Muscle of leg (tissue), 11 donors: ENCODE results near the gene COL18A1. TPM values are rescaled to one million over a fixed set of nuclear protein-coding genes. Genes with fewer than 3 reads are reported as not detected.

ENCODE experiments used
- DNase-seq: peaks from one replicate; pipeline ENCODE4 v3.0.0; 2013
- H3K27ac ChIP-seq: one replicate; pipeline ENCODE4 v1.5.1; 2013; ENCODE audit warnings: mild to moderate bottlenecking, low read length, control low read depth
- H3K27me3 ChIP-seq: one replicate; pipeline ENCODE4 v1.6.1; 2013; ENCODE audit warnings: low read length; ENCODE audit not compliant: control insufficient read depth, insufficient read depth
- H3K36me3 ChIP-seq: one replicate; pipeline ENCODE4 v1.6.1; 2013; ENCODE audit warnings: low read length; ENCODE audit not compliant: control insufficient read depth, insufficient read depth
- H3K4me1 ChIP-seq: one replicate; pipeline ENCODE4 v1.6.1; 2013; ENCODE audit warnings: low read length; ENCODE audit not compliant: control insufficient read depth, insufficient read depth
- H3K4me3 ChIP-seq: one replicate; pipeline ENCODE4 v1.5.1; 2013; ENCODE audit warnings: low read length, control low read depth
- H3K9me3 ChIP-seq: replicated peaks from 2 replicates; pipeline ENCODE4 v1.6.1; 2013; ENCODE audit warnings: low read depth, low read length; ENCODE audit not compliant: control insufficient read depth
- WGBS: methylation state at CpG from one replicate; pipeline ENCODE4 v1.1.5; 2013; ENCODE audit warnings: missing lambda C conversion rate; ENCODE audit not compliant: insufficient coverage; 5-methylcytosine and 5-hydroxymethylcytosine counted together
- polyA plus RNA-seq, 8 donors: library from polyadenylated mRNA; unstranded; fragments of 120-200 nt; gene quantifications; one replicate each; pipeline versions ENCODE4 v1.2.1 to v1.2.3, GENCODE V29; 2013; ENCODE audit warnings: inconsistent platforms in 1 of 8, low replicate concordance in 1 of 8; ENCODE audit not compliant: insufficient read length in 8 of 8, insufficient read depth in 1 of 8
- total RNA-seq: library from RNA; stranded (reverse); fragments of 120-200 nt; gene quantifications from one replicate; pipeline ENCODE4 v1.2.4, GENCODE V29; 2013

Gene COL18A1
- total and polyA plus RNA-seq, 9 donors, result 58.4 to 141 (median 95.6) TPM

DNA sequence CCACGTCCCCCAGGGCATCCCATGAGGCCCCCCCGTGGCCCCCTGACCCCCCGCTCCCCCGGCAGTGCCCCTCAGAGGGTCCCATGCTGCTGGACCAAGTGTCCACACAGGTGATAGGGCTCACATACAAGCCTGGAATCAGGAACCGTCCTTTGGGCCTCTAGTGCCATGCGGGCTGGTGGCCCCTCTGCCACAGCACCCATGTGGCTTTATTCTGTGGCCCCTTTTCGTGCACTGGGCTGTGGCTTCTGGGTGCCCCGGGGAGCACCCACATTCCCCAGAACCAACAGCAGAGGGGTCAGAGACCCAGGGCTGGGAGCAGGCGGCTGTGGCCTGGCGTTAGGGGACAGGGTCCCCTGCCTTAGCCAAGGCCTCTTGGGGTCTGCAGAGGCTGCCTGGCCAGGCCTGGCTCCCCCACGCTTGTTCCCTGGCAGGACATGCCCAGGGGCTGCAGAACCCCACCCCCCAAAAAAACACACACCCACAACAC, 105.5 kb downstream of the COL18A1 start:
- no peaks in the 10 kb centered on the region for H3K9me3 ChIP-seq
- no peaks in the 10 kb centered on the region for H3K27me3 ChIP-seq
- H3K4me1 ChIP-seq, result no peaks in the 10 kb centered on the region
- DNase-seq, result no peak
- H3K36me3 ChIP-seq, result peaks cover 40% of the 10 kb centered on the region
- WGBS, result 96% methylated on average over 5 of the region's 11 CpGs
- no peak overlapping the region for H3K4me3 ChIP-seq
- H3K27ac ChIP-seq, result no peak overlapping the region

DNA sequence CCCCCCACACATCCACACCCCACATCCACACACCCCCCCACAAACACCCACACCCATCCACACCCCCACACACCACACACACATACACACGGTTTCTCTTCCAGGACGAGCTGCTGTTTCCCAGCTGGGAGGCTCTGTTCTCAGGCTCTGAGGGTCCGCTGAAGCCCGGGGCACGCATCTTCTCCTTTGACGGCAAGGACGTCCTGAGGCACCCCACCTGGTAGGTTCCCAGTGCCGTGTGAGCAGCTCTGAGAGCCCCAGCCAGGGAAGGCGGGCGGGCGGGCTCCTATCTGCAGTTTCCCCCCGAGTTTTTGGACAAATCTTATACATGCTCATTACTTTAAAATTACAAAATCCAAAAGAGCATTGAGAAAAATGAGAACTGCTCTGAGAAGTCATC, 106.0 kb downstream of the COL18A1 start:
- Histone ChIP-seq H3K27ac (no peak overlapping the region), H3K4me1 (no peaks in the 10 kb centered on the region), H3K36me3 (peaks cover 42% of the 10 kb centered on the region), H3K27me3 (no peaks in the 10 kb centered on the region), H3K4me3 (no peak overlapping the region), H3K9me3 (no peaks in the 10 kb centered on the region)
- no peak for DNase-seq
- WGBS, result 60% methylated on average over 6 of the region's 12 CpGs

DNA sequence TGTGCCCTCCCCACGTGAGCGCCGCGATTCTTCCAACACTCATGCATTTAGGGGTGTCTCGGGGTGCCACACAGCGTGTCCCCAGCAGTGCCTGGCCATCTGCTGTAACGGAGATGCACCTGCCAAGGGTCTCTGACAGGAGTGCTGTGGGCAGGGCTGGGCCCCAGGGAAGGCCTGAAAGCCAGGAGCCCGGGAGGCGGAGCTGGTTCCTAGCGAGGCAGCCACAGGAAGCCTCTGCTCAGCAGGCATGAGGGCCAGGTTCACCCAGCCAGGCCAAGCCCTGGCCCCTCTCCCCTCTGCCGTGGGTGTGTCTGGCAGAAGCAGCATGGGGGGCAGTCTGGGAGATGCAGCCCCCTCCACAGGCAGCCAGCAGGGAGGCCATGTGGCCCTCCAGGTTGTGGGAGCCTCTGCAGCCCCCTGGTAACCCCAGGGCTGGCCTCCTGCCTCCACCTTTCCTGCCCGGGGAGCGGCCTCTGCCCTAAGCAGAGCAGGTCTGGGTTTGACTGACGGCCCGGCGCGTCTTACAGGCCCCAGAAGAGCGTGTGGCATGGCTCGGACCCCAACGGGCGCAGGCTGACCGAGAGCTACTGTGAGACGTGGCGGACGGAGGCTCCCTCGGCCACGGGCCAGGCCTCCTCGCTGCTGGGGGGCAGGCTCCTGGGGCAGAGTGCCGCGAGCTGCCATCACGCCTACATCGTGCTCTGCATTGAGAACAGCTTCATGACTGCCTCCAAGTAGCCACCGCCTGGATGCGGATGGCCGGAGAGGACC, 106.9 kb downstream of the COL18A1 start:
- DNase-seq, result no peak
- Histone ChIP-seq H3K27ac (no peak overlapping the region), H3K27me3 (no peaks in the 10 kb centered on the region), H3K36me3 (peaks cover 49% of the 10 kb centered on the region), H3K4me1 (no peaks in the 10 kb centered on the region), H3K4me3 (no peak overlapping the region), H3K9me3 (no peaks in the 10 kb centered on the region)
- 87% methylated on average over 34 of the region's 35 CpGs for WGBS

DNA sequence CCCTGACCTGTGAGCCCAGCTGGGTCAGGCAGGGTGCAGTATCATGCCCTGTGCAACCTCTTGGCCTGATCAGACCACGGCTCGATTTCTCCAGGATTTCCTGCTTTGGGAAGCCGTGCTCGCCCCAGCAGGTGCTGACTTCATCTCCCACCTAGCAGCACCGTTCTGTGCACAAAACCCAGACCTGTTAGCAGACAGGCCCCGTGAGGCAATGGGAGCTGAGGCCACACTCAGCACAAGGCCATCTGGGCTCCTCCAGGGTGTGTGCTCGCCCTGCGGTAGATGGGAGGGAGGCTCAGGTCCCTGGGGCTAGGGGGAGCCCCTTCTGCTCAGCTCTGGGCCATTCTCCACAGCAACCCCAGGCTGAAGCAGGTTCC, 107.6 kb downstream of the COL18A1 start:
- H3K36me3 ChIP-seq, result peaks cover 50% of the 10 kb centered on the region
- WGBS, result 72% methylated on average over 4 of the region's 8 CpGs

DNA sequence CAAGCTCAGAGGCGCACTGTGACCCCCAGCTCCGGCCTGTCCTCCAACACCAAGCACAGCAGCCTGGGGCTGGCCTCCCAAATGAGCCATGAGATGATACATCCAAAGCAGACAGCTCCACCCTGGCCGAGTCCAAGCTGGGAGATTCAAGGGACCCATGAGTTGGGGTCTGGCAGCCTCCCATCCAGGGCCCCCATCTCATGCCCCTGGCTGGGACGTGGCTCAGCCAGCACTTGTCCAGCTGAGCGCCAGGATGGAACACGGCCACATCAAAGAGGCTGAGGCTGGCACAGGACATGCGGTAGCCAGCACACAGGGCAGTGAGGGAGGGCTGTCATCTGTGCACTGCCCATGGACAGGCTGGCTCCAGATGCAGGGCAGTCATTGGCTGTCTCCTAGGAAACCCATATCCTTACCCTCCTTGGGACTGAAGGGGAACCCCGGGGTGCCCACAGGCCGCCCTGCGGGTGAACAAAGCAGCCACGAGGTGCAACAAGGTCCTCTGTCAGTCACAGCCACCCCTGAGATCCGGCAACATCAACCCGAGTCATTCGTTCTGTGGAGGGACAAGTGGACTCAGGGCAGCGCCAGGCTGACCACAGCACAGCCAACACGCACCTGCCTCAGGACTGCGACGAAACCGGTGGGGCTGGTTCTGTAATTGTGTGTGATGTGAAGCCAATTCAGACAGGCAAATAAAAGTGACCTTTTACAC, 108.2 kb downstream of the COL18A1 start:
- H3K27ac ChIP-seq, result no peak overlapping the region
- H3K9me3 ChIP-seq, result peaks cover 2% of the 10 kb centered on the region
- 86% methylated on average over 17 of the region's 19 CpGs for WGBS
- H3K27me3 ChIP-seq, result no peaks in the 10 kb centered on the region
- H3K4me1 ChIP-seq, result no peaks in the 10 kb centered on the region
- DNase-seq, result no peak
- H3K36me3 ChIP-seq, result peaks cover 50% of the 10 kb centered on the region
- H3K4me3 ChIP-seq, result no peak overlapping the region

More for the DNA sequence above, 107.6 kb downstream of the COL18A1 start:
- Histone ChIP-seq H3K4me1 (no peaks in the 10 kb centered on the region), H3K27me3 (no peaks in the 10 kb centered on the region), H3K27ac (no peak overlapping the region), H3K4me3 (no peak overlapping the region), H3K9me3 (peaks cover 2% of the 10 kb centered on the region)
- no peak for DNase-seq

DNA sequence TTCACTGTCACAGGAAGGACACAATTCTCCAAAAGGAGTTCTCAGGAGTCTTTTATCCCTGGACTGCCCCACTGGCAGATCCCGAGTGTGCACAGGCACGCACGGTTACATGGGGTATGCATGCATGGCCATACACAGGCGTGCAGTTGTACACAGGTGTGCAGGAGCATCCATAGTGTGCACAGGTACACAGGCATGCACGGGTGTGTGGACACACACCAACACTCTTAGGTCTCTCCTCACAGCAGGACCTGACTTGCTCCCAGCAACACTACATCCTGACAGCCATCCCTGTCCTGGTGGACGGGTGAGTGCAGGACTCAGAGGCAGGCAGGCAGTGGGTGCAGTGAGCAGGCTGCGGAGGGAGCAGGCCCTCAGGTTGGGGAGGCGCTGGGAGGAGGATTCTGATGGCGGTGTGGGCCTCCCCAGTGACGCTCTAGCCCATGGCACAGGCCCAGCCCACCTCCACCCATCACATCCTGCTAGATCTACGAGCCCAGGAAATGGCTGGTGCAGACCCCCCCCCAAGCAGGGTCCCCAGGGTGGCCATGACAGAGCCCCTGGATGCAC, 108.9 kb downstream of the COL18A1 start:
- no peak overlapping the region for H3K27ac ChIP-seq
- 81% methylated on average over 9 of the region's 11 CpGs for WGBS
- H3K9me3 ChIP-seq, result peaks cover 5% of the 10 kb centered on the region
- H3K4me3 ChIP-seq, result no peak overlapping the region
- H3K27me3 ChIP-seq, result no peaks in the 10 kb centered on the region
- no peaks in the 10 kb centered on the region for H3K4me1 ChIP-seq
- DNase-seq, result no peak
- peaks cover 50% of the 10 kb centered on the region for H3K36me3 ChIP-seq

DNA sequence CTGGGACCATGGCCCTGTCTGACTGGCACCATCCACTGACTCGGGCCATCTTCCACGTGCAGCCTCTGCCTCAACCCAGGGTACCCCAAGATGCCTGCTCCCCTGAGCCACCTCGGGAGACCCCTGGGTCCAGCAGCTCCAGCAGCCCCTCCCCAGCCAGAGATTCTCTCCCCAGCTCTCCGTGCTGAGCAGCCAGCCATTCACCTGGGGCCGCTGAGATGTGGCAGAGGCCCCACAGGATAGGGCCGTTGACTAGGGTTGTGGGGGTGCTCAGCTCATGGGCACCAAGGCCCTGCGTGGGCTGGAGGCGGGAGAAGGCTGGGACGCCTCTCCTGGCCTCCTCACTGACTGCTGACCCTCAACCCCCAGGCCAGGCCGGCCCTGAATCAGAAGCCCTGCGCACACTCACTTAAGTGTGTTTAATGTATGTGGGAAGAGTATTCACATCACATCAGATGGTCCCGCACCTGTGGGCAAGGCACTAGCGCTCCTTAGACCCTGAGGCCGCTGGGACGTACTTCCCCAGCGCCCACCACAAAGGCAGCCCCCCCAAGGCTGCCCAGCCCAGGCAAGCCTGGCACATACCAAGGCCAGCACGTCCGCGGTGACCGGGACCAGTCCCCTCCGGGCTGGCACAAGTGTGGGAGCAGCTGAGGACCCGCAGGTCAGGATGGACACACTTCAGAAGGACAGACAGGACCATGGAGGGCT, 109.5 kb downstream of the COL18A1 start:
- Histone ChIP-seq H3K4me3 (no peak overlapping the region), H3K9me3 (peaks cover 9% of the 10 kb centered on the region), H3K27me3 (no peaks in the 10 kb centered on the region), H3K27ac (no peak overlapping the region), H3K36me3 (peaks cover 50% of the 10 kb centered on the region), H3K4me1 (no peaks in the 10 kb centered on the region)
- no peak for DNase-seq
- WGBS, result 89% methylated on average over 16 of the region's 22 CpGs

DNA sequence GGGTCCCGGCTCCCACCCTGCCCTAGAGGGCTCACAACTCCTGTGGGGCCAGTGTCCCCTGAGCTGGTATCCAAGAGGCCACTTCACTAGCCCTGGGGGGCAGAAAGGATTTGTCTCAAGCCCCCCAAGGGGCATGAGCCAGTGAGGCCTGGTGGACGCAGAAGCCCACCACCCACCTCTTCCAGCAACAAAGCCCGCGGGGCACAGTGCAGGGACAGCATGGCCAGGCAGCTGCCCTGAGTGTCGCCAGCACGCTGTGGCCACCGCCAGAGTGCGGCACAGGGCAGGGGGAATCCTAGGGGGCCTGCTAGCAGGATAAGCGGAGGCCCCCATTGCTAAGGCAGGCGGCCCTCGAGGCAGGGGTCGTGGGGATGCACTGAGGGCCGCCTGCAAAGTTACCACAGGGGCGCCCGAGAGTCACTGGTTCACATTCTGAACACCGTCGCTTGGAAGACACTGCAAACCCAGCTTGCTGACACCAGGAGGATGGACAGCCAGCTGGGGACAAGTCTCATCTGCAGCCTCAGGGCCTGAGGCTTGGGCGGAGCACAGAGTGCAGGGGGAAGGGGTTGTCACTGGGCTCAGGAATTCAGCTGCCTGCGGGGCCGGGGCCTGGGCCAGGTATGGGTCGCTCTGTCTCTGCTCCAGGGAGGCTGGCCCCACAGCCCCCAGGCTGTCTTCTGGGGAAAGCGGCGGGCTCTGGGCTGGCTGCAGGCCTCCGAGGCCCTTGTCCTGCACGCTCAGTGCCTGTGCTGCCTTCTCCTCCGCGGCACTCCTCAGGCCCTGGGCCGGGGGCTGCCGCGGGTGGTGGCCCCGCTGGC, 110.5 kb downstream of the COL18A1 start:
- DNase-seq, result no peak
- Histone ChIP-seq H3K4me1 (no peaks in the 10 kb centered on the region), H3K27me3 (no peaks in the 10 kb centered on the region), H3K27ac (no peak overlapping the region), H3K9me3 (peaks cover 13% of the 10 kb centered on the region), H3K36me3 (peaks cover 50% of the 10 kb centered on the region), H3K4me3 (no peak overlapping the region)
- 89% methylated on average over 31 of the region's 31 CpGs for WGBS

DNA sequence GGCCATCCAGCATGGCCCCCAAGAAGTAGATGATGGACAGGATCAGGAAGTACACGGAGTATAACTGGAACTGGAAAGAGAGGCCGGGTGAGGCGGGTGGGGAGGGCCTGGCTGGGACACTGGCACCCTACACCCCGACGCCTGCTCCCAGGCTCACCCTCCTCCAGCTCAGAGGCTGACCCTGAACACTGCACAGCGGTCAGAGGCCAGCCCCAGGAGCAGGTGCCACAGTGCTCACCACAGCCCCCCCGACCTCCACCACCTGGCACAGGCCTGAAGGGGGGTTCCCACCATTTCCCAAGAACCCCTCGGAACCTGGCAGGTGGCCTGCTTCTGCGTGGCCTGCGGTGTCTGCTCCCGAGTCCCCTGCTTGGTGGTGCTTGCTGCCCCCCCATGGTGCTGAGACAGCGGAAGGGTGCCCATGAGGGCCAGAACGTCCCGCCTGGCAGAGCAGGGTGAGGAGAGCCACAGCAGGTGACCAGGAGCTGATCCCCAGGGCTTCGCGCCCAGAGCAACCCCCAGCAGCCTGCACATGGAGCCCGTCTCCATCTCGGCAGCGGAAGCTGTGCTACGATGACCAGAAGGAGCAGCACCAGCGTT, 111.2 kb downstream of the COL18A1 start:
- Histone ChIP-seq H3K27me3 (no peaks in the 10 kb centered on the region), H3K4me3 (no peak overlapping the region), H3K36me3 (peaks cover 52% of the 10 kb centered on the region), H3K4me1 (no peaks in the 10 kb centered on the region), H3K9me3 (peaks cover 20% of the 10 kb centered on the region), H3K27ac (no peak overlapping the region)
- DNase-seq, result no peak
- 95% methylated on average over 16 of the region's 21 CpGs for WGBS
